PFSK-1 (cell line): ENCODE results near the gene PANK4.

ENCODE experiments used
- POLR2AphosphoS5 ChIP-seq: IDR thresholded peaks from 2 replicates; pipeline ENCODE4 v1.6.1; 2012; ENCODE audit warnings: low read depth, mild to moderate bottlenecking, control low read depth, low read length, moderate library complexity
- SIN3A ChIP-seq: IDR thresholded peaks from 2 replicates; pipeline ENCODE4 v1.6.1; 2012; ENCODE audit warnings: mild to moderate bottlenecking, low read length, moderate library complexity, borderline replicate concordance; ENCODE audit not compliant: insufficient read depth
- TF ChIP-seq, protein P1 (sequence below), 2 experiments: IDR thresholded peaks; 2 replicates each; pipeline versions ENCODE4 v1.6.1 to v1.8.0; 2011 to 2012; ENCODE audit warnings: low read depth in 2 of 2, low read length in 2 of 2, control low read depth in 1 of 2, inconsistent platforms in 1 of 2, mild to moderate bottlenecking in 1 of 2, moderate library complexity in 1 of 2; ENCODE audit not compliant: insufficient read depth in 1 of 2

DNA sequence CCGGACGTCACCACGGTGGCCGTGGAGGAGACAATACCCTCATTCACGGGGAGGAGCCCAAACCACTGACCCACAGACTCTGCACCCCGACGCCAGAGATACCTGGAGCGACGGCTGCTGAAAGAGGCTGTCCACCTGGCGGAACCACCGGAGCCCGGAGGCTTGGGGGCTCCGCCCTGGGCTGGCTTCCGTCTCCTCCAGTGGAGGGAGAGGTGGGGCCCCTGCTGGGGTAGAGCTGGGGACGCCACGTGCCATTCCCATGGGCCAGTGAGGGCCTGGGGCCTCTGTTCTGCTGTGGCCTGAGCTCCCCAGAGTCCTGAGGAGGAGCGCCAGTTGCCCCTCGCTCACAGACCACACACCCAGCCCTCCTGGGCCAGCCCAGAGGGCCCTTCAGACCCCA lies 36.8 kb upstream of the PANK4 start:
- TF ChIP-seq POLR2AphosphoS5 (no peak), SIN3A (no peak)
- TF ChIP-seq, protein P1, sequence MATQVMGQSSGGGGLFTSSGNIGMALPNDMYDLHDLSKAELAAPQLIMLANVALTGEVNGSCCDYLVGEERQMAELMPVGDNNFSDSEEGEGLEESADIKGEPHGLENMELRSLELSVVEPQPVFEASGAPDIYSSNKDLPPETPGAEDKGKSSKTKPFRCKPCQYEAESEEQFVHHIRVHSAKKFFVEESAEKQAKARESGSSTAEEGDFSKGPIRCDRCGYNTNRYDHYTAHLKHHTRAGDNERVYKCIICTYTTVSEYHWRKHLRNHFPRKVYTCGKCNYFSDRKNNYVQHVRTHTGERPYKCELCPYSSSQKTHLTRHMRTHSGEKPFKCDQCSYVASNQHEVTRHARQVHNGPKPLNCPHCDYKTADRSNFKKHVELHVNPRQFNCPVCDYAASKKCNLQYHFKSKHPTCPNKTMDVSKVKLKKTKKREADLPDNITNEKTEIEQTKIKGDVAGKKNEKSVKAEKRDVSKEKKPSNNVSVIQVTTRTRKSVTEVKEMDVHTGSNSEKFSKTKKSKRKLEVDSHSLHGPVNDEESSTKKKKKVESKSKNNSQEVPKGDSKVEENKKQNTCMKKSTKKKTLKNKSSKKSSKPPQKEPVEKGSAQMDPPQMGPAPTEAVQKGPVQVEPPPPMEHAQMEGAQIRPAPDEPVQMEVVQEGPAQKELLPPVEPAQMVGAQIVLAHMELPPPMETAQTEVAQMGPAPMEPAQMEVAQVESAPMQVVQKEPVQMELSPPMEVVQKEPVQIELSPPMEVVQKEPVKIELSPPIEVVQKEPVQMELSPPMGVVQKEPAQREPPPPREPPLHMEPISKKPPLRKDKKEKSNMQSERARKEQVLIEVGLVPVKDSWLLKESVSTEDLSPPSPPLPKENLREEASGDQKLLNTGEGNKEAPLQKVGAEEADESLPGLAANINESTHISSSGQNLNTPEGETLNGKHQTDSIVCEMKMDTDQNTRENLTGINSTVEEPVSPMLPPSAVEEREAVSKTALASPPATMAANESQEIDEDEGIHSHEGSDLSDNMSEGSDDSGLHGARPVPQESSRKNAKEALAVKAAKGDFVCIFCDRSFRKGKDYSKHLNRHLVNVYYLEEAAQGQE (IDR thresholded peaks at IDR 0.05; ENCODE audit: insufficient read depth in 1 of 2, low read depth in 2 of 2, low read length in 2 of 2), result no peak
